ENCODE results near the gene ZNF516.

Gene ZNF516

GRCh38 chr18:76495006-76495370 is at the start of gene ZNF516:
Gene ZNF516, minus strand, starts transcription at chr18:76495242. Its CDS starts 52,188 bp downstream, at chr18:76443054.
- Histone ChIP-seq H3K4me1 (ENCODE audit: control insufficient read depth, insufficient read depth, low read length) (peaks cover 7% of the 10 kb centered on the region), H3K9me3 (ENCODE audit: control insufficient read depth, insufficient read depth, low read depth, low read length) (no peaks in the 10 kb centered on the region), H3K36me3 (ENCODE audit: control insufficient read depth in 2 of 2, insufficient read depth in 1 of 2, low read length in 2 of 2) (no peaks in the 10 kb centered on the region), H3K27ac (ENCODE audit: extremely low read depth, low read depth, low read length) (peak within 1 kb of the TSS; percentile 83), H3K4me3 (ENCODE audit: low read depth, low read length) (peak within 1 kb of the TSS; percentile 51)
- ChIA-PET POLR2A (interaction anchor here (0.6 kb wide), 1 partner anchor 331 kb away, joined by 5 read pairs; no protein-coding TSS in a partner anchor), CTCF (no interaction called here)
- TF ChIP-seq CTCF (tag by site-specific recombination; IDR thresholded peaks at IDR 0.05) (no peak), ZFHX2 (tag by site-specific recombination; conservative IDR thresholded peaks at IDR 0.05) (no peak), ZNF280D (tag by site-specific recombination; IDR thresholded peaks at IDR 0.05) (no peak), ZNF561 (tag by site-specific recombination; IDR thresholded peaks at IDR 0.05; ENCODE audit: borderline replicate concordance) (no peak), ZBTB48 (tag by site-specific recombination; IDR thresholded peaks at IDR 0.05) (no peak), ZFP41 (tag by site-specific recombination; IDR thresholded peaks at IDR 0.05; ENCODE audit: borderline replicate concordance) (no peak), ZNF239 (tag by site-specific recombination; IDR thresholded peaks at IDR 0.05) (no peak), ZNF660 (tag by site-specific recombination; IDR thresholded peaks at IDR 0.05) (no peak), BCL11B (tag by site-specific recombination; IDR thresholded peaks at IDR 0.05; ENCODE audit: low read depth) (no peak), TCF7L2 (IDR thresholded peaks at IDR 0.05; ENCODE audit: borderline replicate concordance, low read depth, low read length) (no peak), ZNF350 (tag by site-specific recombination; IDR thresholded peaks at IDR 0.05) (no peak), OVOL3 (tag by site-specific recombination; IDR thresholded peaks at IDR 0.05) (no peak), ZNF292 (tag by site-specific recombination; IDR thresholded peaks at IDR 0.05; ENCODE audit: borderline replicate concordance, low read depth) (no peak), ZNF223 (tag by site-specific recombination; IDR thresholded peaks at IDR 0.05) (no peak), PRDM4 (tag by site-specific recombination; IDR thresholded peaks at IDR 0.05) (no peak), ZNF629 (tag by site-specific recombination; IDR thresholded peaks at IDR 0.05) (no peak), ZNF580 (tag by site-specific recombination; IDR thresholded peaks at IDR 0.05) (no peak), ZFP3 (tag by site-specific recombination; IDR thresholded peaks at IDR 0.05; ENCODE audit: low read depth) (no peak)

- Histone ChIP-seq H3K4me1 (ENCODE audit: control insufficient read depth, insufficient read depth, low read length) (no peaks in the 10 kb centered on the region), H3K9me3 (ENCODE audit: control insufficient read depth, insufficient read depth, low read depth, low read length) (no peaks in the 10 kb centered on the region), H3K4me3 (ENCODE audit: low read depth, low read length) (no peak overlapping the region), H3K27ac (ENCODE audit: extremely low read depth, low read depth, low read length) (no peak overlapping the region), H3K36me3 (ENCODE audit: control insufficient read depth in 2 of 2, insufficient read depth in 1 of 2, low read length in 2 of 2) (no peaks in the 10 kb centered on the region)
- CTCF ChIA-PET, result no interaction called here
- no peak for TF ChIP-seq ZNF324 (tag by site-specific recombination; IDR thresholded peaks at IDR 0.05)
- POLR2A ChIA-PET, result no interaction called here
Measured at GRCh38 chr18:76538846-76539245, 43.8 kb upstream of the ZNF516 start.

Measured in HEK293 (cell line).